Suprapubic skin (tissue), 3 donors: ENCODE results near the gene SHROOM2.

Experiments used
- POLR2A ChIP-seq, 2 donors: fragments of 450-650 bp; IDR thresholded peaks; one replicate each; pipeline ENCODE4 v1.6.1; 2017; ENCODE audit warnings: antibody characterized with exemption in 2 of 2, mild to moderate bottlenecking in 2 of 2, moderate library complexity in 2 of 2
- TF ChIP-seq, protein P1 (sequence below), 2 donors: fragments of 200-600 bp in 1 of 2; fragments of 450-650 bp in 1 of 2; sonication (generic) in 1 of 2; IDR thresholded peaks; one replicate each; pipeline ENCODE4 v1.5.1; 2016 to 2019; ENCODE audit warnings: antibody characterized with exemption in 2 of 2, mild to moderate bottlenecking in 1 of 2, moderate library complexity in 1 of 2

DNA sequence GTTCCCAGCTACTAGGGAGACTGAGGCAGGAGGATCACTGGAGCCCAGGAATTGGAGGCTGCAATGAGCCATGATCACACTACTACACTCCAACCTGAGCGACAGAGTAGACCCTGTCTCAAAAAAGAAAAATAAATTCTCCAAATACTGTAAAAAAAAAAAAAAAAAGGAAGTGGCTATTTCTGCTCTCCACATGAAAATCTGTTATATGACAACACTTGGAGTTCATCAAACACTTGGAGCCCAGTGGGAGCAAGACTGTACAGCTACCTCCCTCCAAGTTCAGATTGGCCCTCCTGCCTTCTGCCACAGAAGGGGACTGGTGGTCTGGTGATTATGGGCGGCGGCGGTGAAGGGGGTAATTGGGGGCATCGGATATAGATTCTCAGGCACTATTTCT, 172.0 kb downstream of the SHROOM2 start:
- TF ChIP-seq, protein P1, sequence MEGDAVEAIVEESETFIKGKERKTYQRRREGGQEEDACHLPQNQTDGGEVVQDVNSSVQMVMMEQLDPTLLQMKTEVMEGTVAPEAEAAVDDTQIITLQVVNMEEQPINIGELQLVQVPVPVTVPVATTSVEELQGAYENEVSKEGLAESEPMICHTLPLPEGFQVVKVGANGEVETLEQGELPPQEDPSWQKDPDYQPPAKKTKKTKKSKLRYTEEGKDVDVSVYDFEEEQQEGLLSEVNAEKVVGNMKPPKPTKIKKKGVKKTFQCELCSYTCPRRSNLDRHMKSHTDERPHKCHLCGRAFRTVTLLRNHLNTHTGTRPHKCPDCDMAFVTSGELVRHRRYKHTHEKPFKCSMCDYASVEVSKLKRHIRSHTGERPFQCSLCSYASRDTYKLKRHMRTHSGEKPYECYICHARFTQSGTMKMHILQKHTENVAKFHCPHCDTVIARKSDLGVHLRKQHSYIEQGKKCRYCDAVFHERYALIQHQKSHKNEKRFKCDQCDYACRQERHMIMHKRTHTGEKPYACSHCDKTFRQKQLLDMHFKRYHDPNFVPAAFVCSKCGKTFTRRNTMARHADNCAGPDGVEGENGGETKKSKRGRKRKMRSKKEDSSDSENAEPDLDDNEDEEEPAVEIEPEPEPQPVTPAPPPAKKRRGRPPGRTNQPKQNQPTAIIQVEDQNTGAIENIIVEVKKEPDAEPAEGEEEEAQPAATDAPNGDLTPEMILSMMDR (IDR thresholded peaks at IDR 0.05), result no peak
- no peak for TF ChIP-seq POLR2A (IDR thresholded peaks at IDR 0.05)
